ENCODE data around the gene VTI1B. TPM values are rescaled to one million over a fixed set of nuclear protein-coding genes. Genes with fewer than 3 reads are reported as not detected.

The VTI1B gene
- total RNA-seq, 6 experiments from 2014 or later, result 44.2 to 70.1 (median 54.6) TPM

- WGBS (ENCODE audit: insufficient coverage, low coverage, low lambda C conversion rate, missing lambda C conversion rate), result 80% methylated on average over 4 of the region's 5 CpGs
- no peak for ATAC-seq
Observed at GRCh38 chr14:67641902-67642749, 32.3 kb downstream of the VTI1B start.

GRCh38 chr14:67641480-67641879 lies 33.0 kb downstream of the VTI1B start:
- Histone ChIP-seq H3K27me3 (no peaks in the 10 kb centered on the region), H3K27ac (no peak overlapping the region), H3K9me3 (no peaks in the 10 kb centered on the region), H3K4me3 (no peak overlapping the region), H3K4me1 (no peaks in the 10 kb centered on the region), H3K36me3 (peaks cover 0 to 5% (median 0%) of the 10 kb centered on the region in 4 donors)
- DNase-seq, result no peak
- no peak for ATAC-seq
- intact Hi-C loops (cut with DNase I), result no loop called here
- TF ChIP-seq CTCF (IDR thresholded peaks at IDR 0.05), result no peak
- TF ChIP-seq POLR2A (IDR thresholded peaks at IDR 0.05), result no peak
- WGBS (ENCODE audit: insufficient coverage, low coverage, low lambda C conversion rate, missing lambda C conversion rate), result 100% methylated on average over 1 of the region's 1 CpG

More at GRCh38 chr14:67641902-67642749, 32.3 kb downstream of the VTI1B start:
- Histone ChIP-seq H3K27ac (no peak overlapping the region), H3K4me1 (no peaks in the 10 kb centered on the region), H3K36me3 (peaks cover 0 to 6% (median 0%) of the 10 kb centered on the region in 4 donors), H3K27me3 (no peaks in the 10 kb centered on the region), H3K9me3 (no peaks in the 10 kb centered on the region), H3K4me3 (no peak overlapping the region)
- intact Hi-C loops (cut with DNase I), result no loop called here
- no peak for DNase-seq
- TF ChIP-seq CTCF (IDR thresholded peaks at IDR 0.05) (no peak), POLR2A (IDR thresholded peaks at IDR 0.05) (no peak)

- TF ChIP-seq CTCF (IDR thresholded peaks at IDR 0.05) (no peak), POLR2A (IDR thresholded peaks at IDR 0.05) (no peak)
- Histone ChIP-seq H3K27me3 (no peaks in the 10 kb centered on the region), H3K27ac (no peak overlapping the region), H3K4me1 (no peaks in the 10 kb centered on the region), H3K4me3 (no peak overlapping the region), H3K9me3 (no peaks in the 10 kb centered on the region), H3K36me3 (no peaks in the 10 kb centered on the region)
- DNase-seq, result no peak
- intact Hi-C loops (cut with DNase I), result no loop called here
- ATAC-seq, result no peak
- 81% methylated on average over 3 of the region's 3 CpGs for WGBS (ENCODE audit: insufficient coverage, low coverage, low lambda C conversion rate, missing lambda C conversion rate)
Observed at GRCh38 chr14:67638642-67639041, 35.8 kb downstream of the VTI1B start.

GRCh38 chr14:67636361-67636919 lies 38.0 kb downstream of the VTI1B start:
- no peaks in the 10 kb centered on the region for H3K36me3 ChIP-seq
- DNase-seq (no peak), ATAC-seq (peak in 2 of 4 donors; percentile 43 to 65)
- intact Hi-C loops (cut with DNase I), result no loop called here
- WGBS (ENCODE audit: insufficient coverage, low coverage, low lambda C conversion rate, missing lambda C conversion rate), result 76% methylated on average over 3 of the region's 3 CpGs
- no peak overlapping the region for H3K4me3 ChIP-seq
- H3K9me3 ChIP-seq, result no peaks in the 10 kb centered on the region
- no peaks in the 10 kb centered on the region for H3K27me3 ChIP-seq
- no peak overlapping the region for H3K27ac ChIP-seq
- no peak for TF ChIP-seq POLR2A (IDR thresholded peaks at IDR 0.05)
- no peaks in the 10 kb centered on the region for H3K4me1 ChIP-seq
